Stimulated activated CD4-positive, alpha-beta T cell treated with anti-CD3 and anti-CD28 coated beads, TNF-alpha, amount 100 ng/mL, for 1 hour (primary cell): Measurements from ENCODE around the gene NRG2.

Experiments used
- DNase-seq, 3 donors: peaks; one replicate each; pipeline ENCODE4 v3.0.0-alpha.2; 2020; ENCODE audit warnings: low read depth in 3 of 3, low spot score in 1 of 3

The NRG2 gene

DNA sequence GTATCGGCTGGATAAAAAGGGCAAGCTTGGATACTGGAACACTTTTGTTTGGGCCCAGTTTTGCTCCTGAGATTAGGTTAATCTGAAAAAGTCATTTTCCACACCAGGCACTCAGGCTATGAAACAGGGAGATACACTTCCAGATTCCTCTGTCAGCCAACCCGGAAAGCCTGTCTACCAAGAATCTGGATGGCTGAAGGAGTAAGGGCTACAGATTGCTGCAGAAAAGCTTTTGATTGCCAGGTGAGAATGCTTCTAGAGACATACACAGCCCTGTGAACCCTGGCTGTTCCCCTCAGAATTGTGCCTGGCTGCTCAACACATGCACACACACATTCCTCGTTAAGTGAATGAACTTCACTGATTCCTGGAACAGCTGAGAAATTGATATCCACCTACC, 133.1 kb downstream of the NRG2 start:
- DNase-seq, result no peak

DNA sequence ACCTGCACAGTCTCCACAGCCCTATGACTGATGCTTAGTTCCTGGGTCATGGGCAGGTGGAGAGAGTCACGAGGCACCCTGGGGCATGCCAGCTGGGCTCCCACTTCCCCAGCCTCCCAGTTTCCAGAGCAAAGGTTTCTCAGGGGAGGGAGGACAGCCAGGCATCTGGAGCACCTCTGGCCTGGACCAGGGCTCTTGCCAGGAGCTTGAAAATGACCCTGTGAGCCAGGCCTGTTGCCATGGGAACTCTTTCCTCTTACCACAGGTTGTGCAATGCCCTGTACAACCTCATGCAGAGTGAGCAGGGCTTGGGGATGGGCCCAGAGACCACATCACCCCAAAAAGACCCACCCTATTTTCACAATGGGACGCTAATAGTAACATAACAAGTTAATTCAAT, 134.3 kb downstream of the NRG2 start:
- DNase-seq, result no peak

DNA sequence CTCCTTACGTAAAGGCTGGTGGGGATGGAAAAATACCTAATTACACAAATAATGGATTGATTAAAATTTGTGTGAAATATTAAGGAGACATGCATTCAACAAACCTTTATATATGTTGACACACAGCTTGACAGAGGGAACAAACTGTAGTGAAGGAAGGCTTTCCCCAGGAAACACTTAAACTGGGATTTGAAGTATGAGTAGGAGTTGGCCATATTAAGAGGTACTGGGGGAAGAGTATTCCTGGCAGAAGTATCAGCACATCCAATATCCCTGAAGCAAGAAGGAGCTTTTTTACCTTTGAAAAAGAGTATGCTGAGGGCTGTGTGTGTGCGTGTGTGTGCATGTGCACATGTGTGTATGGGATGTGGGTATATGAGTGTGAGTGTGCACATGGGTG, 136.4 kb downstream of the NRG2 start:
- no peak for DNase-seq

GRCh38 chr5:139904816-139905661, 138.1 kb downstream of the NRG2 start:
- DNase-seq, result no peak

GRCh38 chr5:139904566-139904815, 138.6 kb downstream of the NRG2 start:
- no peak for DNase-seq

GRCh38 chr5:139903795-139904565, 139.1 kb downstream of the NRG2 start:
- DNase-seq, result no peak

- no peak for DNase-seq
These were observed 139.7 kb downstream of the NRG2 start for GRCh38 chr5:139903450-139903794.

- no peak for DNase-seq
These were observed 141.1 kb downstream of the NRG2 start for GRCh38 chr5:139901986-139902385.

GRCh38 chr5:139901251-139901575, 141.9 kb downstream of the NRG2 start:
- DNase-seq, result no peak

DNA sequence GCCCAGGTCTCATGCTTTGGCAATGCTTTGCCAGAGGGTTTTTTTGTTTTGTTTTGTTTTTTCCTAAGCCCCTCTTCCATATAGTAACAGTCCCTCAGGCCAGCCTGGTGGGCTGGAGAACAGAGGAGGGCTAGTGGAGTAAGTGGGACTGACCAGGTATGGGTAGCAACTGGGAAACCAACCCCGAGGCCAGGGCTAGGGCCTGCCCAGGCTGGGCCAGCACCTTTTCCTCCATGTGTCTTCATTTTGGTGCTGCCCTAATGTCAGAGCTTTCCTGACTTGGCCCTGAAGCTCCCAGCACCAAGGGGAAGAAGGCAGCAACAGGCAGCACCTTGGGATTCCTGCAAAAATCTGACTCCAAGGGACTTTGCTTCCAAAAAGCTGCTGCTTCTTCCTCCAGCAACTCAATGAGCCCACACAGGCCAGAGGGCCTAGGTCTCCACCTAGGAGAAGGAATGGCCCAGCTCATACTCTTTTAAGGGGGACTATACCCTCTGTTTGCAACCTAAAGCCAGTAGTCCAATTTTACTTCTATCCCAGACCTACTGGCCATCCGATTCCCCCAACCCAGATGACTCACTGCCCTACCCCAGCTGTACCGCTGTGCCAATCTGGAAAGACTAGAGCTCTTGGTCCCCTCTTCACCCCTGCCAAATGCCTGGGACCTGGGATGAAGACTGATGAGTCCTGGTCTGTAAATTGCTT, 142.4 kb downstream of the NRG2 start:
- no peak for DNase-seq

- no peak for DNase-seq
These were observed 144.1 kb downstream of the NRG2 start for GRCh38 chr5:139898981-139899380.

DNA sequence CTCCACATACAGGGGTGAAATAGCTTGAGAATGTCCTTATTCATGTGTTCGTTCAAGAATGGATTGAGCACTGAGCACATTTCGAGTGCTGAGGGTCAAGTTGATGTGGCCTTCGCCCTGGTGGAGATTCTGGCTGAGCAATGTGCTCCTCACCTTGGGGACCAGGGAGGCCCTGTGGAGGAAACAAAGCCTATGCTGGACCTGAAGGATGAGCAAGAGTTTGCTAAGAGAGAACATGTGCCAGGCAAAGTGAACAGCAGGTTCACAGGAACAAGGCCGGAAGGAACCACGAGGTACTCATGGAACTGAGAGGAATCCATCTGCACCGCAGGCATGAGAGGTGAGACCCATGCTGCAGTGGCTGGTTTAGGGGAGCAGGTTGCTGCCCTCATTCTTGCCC, 145.1 kb downstream of the NRG2 start:
- DNase-seq, result no peak

GRCh38 chr5:139897342-139897741, 145.8 kb downstream of the NRG2 start:
- no peak for DNase-seq

DNA sequence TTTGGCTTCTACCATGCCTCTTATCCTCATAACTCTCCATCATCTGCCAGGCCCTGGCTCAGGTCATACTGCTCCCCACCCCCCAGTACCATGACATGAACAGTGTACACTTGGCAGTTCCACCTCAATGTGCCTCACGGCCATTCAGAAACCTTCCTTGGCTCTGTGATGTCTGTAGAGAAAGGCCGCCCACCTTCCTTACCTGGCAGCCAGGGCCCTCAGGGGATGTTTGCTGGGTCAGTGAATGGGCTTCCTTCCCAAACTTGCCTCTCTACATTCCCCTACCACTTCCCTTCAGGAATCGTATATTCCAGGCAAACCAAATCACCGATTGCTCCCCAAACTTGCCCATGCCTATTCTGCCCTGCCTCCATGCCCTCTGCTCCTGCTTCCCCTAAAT, 146.4 kb downstream of the NRG2 start:
- DNase-seq, result no peak

- DNase-seq, result no peak
These were observed 147.5 kb downstream of the NRG2 start for GRCh38 chr5:139895647-139896046.

- DNase-seq, result no peak
These were observed 148.1 kb downstream of the NRG2 start for GRCh38 chr5:139895046-139895445.

- no peak for DNase-seq
These were observed 149.2 kb downstream of the NRG2 start for GRCh38 chr5:139893873-139894272.

DNA sequence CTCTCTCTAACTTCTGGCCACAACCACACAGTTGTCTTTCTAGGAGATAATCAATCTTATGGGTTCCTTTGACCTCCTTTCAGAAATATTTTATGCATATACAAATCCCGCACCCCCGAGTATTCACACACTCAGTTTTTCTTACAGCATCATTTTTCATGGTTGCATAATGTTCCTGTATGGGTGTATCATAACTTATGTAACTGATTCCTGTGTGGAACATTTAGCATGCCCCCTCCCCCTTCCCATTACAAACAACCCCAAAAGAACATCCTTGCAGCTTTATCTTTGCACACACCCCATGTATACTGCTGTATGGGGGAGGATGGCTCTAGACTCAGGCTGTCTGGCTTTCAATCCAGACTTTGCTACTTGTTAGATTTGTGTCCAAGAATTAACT, 153.7 kb downstream of the NRG2 start:
- no peak for DNase-seq

DNA sequence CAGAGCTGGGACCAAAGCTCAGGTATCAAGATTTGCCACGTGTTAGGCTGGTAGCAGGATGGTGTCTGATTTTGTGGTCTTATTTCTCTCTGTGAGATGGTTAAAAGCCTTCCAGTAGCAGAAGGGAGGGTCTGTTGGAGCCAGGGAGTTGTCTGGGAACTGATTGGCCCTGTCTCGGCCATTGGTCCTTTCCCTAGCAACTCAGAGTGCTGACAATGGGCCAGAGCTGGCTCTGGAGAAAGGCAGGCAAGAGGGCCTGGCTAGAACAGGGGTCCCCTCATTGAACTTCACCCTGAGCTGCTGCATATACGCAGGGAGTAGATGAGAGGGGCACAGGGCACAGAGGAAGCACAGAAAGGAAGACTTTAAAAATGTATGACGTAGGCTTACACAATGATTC, 154.7 kb downstream of the NRG2 start:
- DNase-seq, result no peak

DNA sequence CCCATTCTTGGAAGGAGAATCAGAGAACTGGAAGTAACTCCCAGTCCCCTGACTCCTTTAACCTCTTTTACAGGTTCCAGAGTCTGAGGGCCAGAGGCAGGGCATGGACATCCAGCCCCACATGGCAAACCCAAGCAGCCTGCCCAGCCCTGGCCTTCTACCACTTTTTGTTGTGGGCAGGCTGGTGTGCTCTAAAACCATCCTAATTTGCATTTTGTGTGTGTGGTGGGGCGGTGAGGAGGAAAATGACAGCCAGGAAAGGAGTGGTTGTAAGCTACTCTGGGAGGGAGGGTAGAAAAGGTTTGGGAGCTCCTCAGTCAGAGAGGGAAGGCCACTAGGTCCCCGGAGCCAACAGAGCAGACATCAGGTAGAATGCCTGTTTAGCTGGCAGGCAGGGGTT, 156.9 kb downstream of the NRG2 start:
- DNase-seq, result no peak

GRCh38 chr5:139885857-139886208, 157.3 kb downstream of the NRG2 start:
- no peak for DNase-seq

DNA sequence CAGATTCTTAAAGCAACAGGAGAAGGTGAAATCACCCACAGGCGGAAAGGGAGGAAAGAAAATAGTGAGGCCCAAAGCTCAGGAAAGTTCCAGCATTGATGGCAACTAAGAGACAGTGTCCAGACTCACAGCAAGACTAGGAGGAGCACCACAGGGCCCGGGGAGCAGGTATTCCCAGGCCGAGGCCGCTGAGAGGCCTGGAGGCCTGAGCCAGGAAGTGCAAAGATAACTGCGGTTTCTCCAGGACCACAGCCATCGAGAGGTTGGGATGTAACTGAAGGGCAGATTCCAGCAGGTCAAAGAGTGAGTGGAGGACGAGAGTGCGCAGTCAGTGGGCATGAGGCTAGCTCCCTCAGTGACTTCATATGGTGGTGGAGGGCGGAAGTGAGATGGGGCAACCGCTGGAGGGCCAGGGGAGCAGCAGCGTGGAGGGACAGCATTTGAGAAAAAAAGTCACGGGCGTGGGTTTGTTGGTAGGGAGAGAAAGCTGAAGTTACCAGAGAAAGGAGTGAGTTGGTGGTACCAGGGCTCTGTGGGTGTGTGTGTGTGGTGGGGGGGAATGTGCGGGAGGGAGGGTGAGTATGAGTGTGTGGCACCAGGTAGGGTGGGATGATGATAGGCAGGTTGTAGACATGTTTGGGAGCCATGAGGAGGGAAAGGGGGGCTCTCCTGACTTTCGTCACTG, 157.8 kb downstream of the NRG2 start:
- DNase-seq, result no peak
